GM08714 (cell line): ENCODE data around the gene ERLEC1.
"Not testable (repeated sequence)": the region's sequence is repeated elsewhere in the genome, so short reads cannot be mapped to it uniquely, and the experiment has no call there.

Source experiments
- H3K4me3 ChIP-seq: fragments of 200-500 bp; sonication (Bioruptor generic); 2 replicates; pipeline ENCODE4 v1.5.1; 2014; ENCODE audit warnings: mild to moderate bottlenecking, low read length, inconsistent platforms
- ZNF274 ChIP-seq: IDR thresholded peaks from 2 replicates; pipeline ENCODE4 v1.6.1; 2012; ENCODE audit warnings: mild to moderate bottlenecking, low read depth, low read length

Gene ERLEC1

DNA sequence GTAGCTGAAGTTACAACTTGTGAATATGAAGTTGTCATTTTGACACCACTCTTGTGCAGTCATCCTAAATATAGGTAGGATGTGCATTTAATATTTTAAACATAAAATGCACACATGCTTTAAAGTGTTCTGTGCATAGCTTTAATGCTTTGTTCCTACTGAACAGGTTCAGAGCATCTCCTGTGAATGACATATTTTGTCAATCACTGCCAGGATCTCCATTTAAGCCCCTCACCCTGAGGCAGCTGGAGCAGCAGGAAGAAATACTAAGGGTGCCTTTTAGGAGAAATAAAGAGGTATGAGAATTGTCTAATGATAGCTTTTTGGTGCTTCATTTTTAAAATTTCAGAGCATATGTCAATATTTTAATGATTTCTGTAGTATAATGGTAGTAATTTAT lies 14.7 kb downstream of the ERLEC1 start:
- no peak for TF ChIP-seq ZNF274
- H3K4me3 ChIP-seq, result no peak overlapping the region

DNA sequence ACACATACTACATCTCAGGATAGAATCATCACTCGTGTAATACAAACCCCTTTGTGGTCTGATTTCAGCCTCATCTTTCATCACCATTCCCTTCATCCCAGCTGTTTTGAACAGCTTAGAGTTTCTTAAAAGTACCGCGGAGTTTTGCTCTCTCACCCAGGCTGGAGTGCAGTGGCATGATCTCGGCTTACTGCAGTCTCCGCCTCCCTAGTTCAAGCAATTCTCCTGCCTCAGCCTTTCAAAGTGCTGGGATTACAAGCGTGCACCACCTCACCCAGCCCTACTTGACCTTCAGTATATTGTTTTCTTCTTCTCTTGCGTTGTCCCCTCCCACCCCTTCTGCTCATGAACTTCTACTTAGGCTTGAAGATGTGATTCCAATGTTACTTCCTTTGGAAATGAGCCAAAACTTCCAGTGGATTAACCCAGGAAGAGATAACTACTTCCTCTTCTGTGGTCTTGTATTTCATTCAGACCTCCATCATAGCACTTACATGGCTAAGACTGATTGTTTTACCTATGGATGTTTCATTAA lies 15.8 kb downstream of the ERLEC1 start:
- H3K4me3 ChIP-seq, result no peak overlapping the region
- no peak for TF ChIP-seq ZNF274

DNA sequence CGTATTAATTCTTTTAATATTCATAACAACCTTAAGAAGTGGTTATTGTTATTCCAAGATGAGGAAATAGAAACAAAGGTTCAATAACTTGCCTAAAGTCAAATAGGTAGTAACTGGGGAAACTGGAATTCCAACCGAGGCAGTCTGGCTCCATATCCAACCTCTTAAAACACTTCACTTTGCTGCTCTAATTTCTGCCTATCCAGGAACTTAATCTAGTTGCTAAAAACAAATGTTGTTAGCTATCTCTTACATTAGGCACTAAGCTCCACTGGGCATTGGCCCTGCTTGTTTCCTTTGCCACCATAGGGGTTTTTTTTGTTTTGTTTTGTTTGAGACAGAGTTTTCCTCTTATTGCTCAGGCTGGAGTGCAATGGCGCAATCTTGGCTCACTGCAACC lies 24.8 kb downstream of the ERLEC1 start:
- TF ChIP-seq ZNF274, result no peak
- H3K4me3 ChIP-seq, result no peak overlapping the region

DNA sequence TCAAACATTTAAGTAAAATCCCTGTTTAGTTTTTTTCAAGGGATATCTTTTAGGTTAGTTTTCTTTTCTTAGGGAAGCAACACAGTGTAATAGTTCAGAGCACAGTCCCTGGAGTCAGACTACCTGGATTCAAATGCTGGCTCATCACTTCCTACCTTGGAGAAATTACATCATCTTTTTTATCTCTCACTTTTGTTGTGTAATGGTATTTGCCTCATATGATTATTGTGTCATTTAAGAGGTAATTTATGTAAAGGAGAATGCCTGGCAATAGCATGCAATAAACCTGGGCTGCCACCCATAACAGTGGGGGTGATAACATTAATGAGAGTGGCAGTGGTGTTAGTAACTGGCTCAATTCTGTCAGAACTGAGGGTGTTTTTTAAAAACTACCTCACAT lies 26.3 kb downstream of the ERLEC1 start:
- no peak for TF ChIP-seq ZNF274
- H3K4me3 ChIP-seq, result no peak overlapping the region

DNA sequence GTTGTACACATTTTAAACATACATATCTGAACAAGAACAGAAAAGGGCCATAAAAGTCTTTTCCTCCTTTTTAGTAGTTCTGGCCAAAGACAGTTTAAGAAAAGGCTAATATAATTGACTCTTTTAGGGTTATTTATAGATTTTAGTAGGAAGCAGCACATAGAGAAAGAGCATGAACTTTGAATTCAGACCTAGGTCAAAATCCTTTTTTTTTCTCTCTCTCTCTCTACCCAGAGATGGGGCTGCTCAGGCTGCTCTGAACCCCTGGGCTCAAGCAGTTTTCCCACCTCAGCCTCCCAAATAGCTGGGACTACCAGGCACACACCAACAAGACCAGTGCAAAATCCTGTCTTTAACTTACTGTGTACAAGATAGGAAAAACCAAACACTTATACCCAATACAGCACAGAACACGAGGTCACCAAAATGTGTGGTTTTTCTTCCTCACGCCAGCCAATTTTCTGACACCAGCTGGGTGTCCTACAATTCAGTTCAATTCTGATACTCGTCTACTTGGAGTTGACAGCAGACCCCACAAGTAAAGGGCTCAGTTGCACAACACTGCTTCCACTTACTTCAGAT lies 32.1 kb downstream of the ERLEC1 start:
- no peak for TF ChIP-seq ZNF274
- H3K4me3 ChIP-seq, result no peak overlapping the region

DNA sequence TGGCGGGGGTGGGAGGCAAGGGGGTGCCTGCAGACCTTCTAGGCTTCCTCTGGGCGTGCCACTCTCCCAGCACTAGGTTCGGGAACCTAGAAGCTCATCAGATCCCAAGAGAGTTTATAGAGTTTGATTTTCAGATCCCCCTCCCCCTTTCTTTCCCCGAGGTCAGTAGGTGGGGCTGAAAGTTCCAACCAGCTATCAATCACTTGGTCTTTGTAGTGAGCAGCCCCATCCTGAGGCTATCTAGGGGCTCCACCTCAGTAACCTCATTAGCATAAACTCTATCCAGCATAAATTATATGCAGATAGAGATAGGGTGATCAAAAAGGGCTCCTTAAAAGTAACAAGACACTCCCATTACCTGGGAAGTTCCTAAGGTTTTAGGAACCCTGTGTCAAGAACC lies 32.8 kb downstream of the ERLEC1 start:
- no peak for TF ChIP-seq ZNF274
- no peak overlapping the region for H3K4me3 ChIP-seq

DNA sequence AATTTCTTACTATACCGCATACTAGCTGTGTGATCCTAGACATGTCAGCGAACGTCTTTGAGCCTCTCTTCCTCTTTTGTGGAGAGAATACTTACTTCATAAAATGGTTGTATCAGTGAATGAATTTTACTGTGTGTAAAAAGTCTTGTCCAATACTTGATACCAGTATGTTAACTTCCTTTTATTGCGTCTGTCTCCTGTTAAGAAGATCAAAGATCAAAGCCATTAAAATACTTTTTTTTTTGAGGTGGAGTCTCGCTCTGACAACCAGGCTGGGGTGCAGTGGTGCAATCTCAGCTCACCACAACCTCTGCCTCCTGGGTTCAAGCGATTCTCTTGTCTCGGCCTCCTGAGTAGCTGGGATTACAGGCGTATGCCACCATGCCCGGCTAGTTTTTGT lies 33.2 kb downstream of the ERLEC1 start:
- TF ChIP-seq ZNF274, result no peak

DNA sequence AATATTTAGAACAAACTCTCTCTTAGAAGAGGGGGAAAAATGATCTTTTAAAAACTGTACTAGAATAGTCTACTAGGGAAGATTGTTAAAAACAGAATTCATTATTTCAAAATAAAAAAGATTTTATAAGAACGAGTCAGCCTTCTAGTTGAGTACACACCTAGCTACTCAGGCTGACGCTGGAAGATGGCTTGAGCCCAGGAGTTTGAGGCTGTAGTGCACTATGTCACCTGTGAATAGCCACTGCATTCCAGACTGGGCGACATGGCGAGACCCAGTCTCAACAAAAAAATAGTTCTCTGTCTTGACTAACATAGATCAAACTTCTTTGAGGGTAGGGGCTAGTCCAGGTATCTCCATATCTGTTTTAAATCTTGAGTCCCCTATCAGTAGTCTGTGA lies 33.9 kb downstream of the ERLEC1 start:
- TF ChIP-seq ZNF274, result no peak
- no peak overlapping the region for H3K4me3 ChIP-seq

More for the DNA sequence above, 33.2 kb downstream of the ERLEC1 start:
- no peak overlapping the region for H3K4me3 ChIP-seq

DNA sequence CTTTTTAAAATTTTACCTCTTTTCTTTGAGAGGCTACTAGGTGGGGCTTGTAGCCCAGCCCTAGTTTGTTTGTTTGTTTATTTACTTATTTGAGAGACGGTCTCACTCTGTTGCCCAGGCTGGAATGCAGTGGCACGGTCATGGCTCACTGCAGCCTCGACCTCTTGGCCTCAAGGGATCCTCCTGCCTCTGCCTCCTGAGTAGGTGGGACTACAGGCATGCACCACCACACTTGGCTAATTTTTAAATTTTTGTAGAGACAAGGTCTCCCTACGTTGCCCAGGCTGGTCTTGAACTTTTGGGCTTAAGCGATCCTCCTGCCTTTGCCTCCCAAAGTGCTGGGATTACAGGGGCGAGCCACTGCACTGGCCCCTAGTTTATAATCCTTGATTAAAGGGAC lies 35.0 kb downstream of the ERLEC1 start:
- no peak for TF ChIP-seq ZNF274
- no peak overlapping the region for H3K4me3 ChIP-seq

DNA sequence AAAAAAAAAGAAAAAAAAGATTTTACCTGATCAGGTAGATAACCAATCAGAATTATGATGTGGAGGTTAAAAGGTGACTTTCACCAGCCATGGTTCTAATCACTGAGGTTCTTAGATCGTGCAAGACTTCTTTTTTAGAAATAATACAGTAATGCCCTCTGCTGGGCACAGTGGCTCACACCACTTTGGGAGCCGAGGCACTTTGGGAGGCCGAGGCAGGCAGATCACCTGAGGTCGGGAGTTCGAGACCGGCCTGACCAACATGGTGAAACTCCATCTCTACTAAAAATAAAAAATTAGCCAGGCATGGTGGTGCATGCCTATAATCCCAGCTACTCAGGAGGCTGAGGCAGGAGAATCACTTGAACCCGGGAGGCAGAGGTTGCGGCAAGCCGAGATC lies 36.8 kb downstream of the ERLEC1 start:
- H3K4me3 ChIP-seq, result not testable (repeated sequence)

DNA sequence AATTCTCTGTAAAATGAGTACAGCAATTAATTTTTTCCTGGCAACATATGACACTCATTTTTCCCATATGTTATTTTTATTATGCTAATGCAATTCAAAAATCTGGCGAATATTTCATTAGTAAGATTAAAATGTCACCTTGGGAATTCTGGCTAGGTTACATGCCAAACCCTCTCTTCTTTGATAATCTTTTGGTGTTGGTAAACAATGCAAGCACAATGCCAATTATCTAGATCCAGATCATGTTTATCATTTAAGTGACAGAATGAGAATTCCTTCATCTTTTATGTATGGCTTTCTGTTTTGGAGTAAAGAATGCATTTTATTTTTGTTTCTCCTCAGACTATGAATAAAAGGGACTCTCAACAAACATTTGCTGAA lies 39.2 kb downstream of the ERLEC1 start:
- TF ChIP-seq ZNF274, result no peak

DNA sequence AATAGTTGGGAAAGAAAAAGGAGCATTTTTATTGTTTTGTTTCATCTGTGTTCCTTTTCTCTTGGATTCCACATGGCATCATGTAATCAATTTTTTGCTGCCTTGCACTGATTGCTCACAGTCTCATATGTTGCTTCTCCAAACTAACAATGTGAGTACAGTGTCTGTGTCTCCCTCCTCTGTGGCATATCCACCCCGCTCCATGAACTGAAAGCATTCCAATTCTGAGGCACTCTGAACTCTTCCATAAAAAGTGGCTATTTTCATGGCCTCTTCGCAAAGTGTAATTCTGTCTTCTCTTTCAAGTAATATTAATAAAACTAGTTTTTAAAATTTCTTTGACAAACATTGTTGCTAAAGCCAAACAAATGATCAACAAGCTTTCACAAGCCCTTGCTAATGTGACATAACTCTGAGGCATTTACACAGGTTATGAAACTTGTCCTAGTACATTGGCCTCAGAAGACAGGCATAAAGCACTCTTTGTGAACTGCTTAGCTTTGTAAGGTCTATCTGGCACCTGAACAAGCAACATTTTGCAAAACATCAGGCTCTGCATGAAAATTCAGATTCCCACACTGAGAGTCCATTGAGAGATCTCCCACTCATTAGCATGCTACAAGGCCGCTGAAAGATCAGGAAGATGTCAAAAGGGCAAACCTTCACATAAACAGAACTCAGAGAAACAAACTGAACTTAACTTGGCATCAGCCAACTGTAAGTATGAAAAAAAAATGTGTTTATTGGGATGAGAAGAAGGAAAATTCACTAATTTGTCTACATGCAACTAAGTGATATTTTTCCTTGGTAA lies 39.9 kb downstream of the ERLEC1 start:
- no peak for TF ChIP-seq ZNF274
- no peak overlapping the region for H3K4me3 ChIP-seq

More for the DNA sequence above, 39.2 kb downstream of the ERLEC1 start:
- H3K4me3 ChIP-seq, result no peak overlapping the region

DNA sequence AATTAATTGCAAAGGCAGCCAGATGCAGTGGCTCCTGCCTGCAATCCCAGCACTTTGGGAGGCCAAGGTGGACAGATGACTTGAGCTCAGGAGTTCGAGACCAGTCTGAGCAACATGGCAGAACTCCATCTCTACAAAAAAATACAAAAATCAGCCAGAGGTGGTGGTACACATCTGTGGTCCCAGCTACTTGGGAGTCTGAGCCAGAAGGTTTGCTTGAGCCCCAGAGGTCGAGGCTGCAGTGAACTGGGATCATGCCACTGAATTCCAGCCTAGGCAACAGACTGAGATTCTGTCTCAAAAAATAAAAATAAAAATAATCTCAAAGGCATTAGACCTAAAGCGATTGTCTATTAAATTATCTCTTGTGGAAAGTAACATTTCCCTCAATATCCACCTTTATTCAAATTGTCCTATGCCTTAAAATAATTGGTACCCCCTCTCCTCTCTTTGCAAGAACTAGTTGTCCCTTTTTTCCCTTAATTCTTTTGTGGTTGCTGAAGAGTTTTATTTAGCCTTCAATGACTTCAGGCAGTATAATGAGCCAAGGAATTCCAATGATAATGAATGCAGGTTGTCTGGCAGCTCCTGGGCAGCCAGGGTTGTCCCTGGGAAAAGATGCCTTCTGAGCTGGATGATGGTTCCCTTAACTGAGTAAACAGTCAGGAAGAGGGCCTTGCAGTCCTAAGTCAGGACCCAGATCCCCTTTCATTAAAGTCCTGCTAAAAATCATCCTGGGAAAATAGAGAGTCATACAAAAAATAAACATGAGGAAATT lies 40.7 kb downstream of the ERLEC1 start:
- TF ChIP-seq ZNF274, result no peak
- no peak overlapping the region for H3K4me3 ChIP-seq

DNA sequence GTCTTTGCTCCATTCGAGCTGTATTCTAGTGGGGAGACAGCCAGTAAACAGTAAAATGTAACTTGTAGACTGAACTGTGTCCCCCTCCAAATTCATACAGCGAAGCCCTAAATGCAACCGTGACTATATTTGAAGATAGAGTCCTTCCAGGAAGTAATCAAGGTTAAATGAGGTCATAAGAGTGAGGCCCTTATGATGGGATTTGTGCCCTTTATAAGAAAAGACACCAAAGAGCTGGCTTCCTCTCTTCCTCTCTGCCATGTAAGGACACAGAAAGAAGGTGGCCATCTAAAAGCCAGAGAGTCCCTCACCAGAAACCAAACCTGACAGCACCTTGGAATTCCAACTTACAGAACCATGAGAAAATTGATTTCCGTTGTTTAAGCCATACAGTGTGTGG lies 41.5 kb downstream of the ERLEC1 start:
- no peak overlapping the region for H3K4me3 ChIP-seq
- TF ChIP-seq ZNF274, result no peak
